Panc1 (cell line): ENCODE data around the gene INVS.

Source experiments
- CTCF ChIP-seq: fragments of 450-650 bp; IDR thresholded peaks from 2 replicates; pipeline ENCODE4 v1.5.1; 2017; ENCODE audit warnings: mild to moderate bottlenecking
- POLR2AphosphoS5 ChIP-seq: IDR thresholded peaks from 2 replicates; pipeline ENCODE4 v1.6.1; 2012; ENCODE audit warnings: mild to moderate bottlenecking, low read depth, low read length, moderate library complexity
- TF ChIP-seq, protein P1 (sequence below), 2 experiments: IDR thresholded peaks; 2 replicates each; pipeline ENCODE4 v1.6.1; 2011 to 2012; ENCODE audit warnings: low read depth in 2 of 2, control low read depth in 1 of 2, low read length in 1 of 2, mild to moderate bottlenecking in 1 of 2, moderate library complexity in 1 of 2; ENCODE audit not compliant: insufficient read depth in 1 of 2

GRCh38 chr9:100340224-100340623 lies 241.2 kb downstream of the INVS start:
- TF ChIP-seq POLR2AphosphoS5 (no peak), CTCF (no peak)
- TF ChIP-seq, protein P1, sequence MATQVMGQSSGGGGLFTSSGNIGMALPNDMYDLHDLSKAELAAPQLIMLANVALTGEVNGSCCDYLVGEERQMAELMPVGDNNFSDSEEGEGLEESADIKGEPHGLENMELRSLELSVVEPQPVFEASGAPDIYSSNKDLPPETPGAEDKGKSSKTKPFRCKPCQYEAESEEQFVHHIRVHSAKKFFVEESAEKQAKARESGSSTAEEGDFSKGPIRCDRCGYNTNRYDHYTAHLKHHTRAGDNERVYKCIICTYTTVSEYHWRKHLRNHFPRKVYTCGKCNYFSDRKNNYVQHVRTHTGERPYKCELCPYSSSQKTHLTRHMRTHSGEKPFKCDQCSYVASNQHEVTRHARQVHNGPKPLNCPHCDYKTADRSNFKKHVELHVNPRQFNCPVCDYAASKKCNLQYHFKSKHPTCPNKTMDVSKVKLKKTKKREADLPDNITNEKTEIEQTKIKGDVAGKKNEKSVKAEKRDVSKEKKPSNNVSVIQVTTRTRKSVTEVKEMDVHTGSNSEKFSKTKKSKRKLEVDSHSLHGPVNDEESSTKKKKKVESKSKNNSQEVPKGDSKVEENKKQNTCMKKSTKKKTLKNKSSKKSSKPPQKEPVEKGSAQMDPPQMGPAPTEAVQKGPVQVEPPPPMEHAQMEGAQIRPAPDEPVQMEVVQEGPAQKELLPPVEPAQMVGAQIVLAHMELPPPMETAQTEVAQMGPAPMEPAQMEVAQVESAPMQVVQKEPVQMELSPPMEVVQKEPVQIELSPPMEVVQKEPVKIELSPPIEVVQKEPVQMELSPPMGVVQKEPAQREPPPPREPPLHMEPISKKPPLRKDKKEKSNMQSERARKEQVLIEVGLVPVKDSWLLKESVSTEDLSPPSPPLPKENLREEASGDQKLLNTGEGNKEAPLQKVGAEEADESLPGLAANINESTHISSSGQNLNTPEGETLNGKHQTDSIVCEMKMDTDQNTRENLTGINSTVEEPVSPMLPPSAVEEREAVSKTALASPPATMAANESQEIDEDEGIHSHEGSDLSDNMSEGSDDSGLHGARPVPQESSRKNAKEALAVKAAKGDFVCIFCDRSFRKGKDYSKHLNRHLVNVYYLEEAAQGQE (IDR thresholded peaks at IDR 0.05; ENCODE audit: insufficient read depth in 1 of 2, low read depth in 2 of 2, low read length in 1 of 2) = no peak
